K562 (cell line): ENCODE measurements around the gene N4BP2. TPM values are rescaled to one million over a fixed set of nuclear protein-coding genes. Genes with fewer than 3 reads are reported as not detected.

Experiments
- CBX2 ChIP-seq: fragments of 200-600 bp; sonication (generic); IDR thresholded peaks from one replicate; pipeline ENCODE4 v1.6.1; 2012; ENCODE audit warnings: mild to moderate bottlenecking, low read length, inconsistent platforms; ENCODE audit not compliant: insufficient read depth, poor library complexity, severe bottlenecking
- CEBPG ChIP-seq, 3 experiments: fragments of 200-800 bp in 1 of 3; sonication (Bioruptor generic) in 1 of 3; sonication (generic) in 1 of 3; formaldehyde crosslinking in 1 of 3; IDR thresholded peaks in 2 of 3; conservative IDR thresholded peaks in 1 of 3; 2 replicates each; pipeline versions ENCODE4 v1.6.1 to v1.8.0; 2016 to 2022; ENCODE audit warnings: missing compliant biosample characterization in 2 of 3, missing genetic modification characterization in 2 of 3, mild to moderate bottlenecking in 1 of 3, missing genetic modification reagents in 1 of 3
- CREB3 ChIP-seq: fragments of 450-650 bp; conservative IDR thresholded peaks from 2 replicates; pipeline ENCODE4 v1.6.1; 2016; ENCODE audit warnings: missing genetic modification characterization, low read depth, mild to moderate bottlenecking, missing compliant biosample characterization, moderate library complexity
- FOXO4 ChIP-seq: fragments of 450-650 bp; formaldehyde crosslinking; IDR thresholded peaks from 2 replicates; pipeline ENCODE4 v1.4.0; 2020; ENCODE audit warnings: mild to moderate bottlenecking, moderate library complexity
- HDAC8 ChIP-seq: fragments of 450-650 bp; IDR thresholded peaks from 2 replicates; pipeline ENCODE4 v1.6.1; 2016; ENCODE audit warnings: mild to moderate bottlenecking, missing genetic modification characterization, moderate library complexity, missing compliant biosample characterization
- IFI16 ChIP-seq: fragments of 250-450 bp; sonication (Bioruptor Pico); IDR thresholded peaks from 2 replicates; pipeline ENCODE4 v2.1.2; 2022; ENCODE audit warnings: mild to moderate bottlenecking, inconsistent platforms
- IRF2 ChIP-seq: sonication (generic); formaldehyde crosslinking; IDR thresholded peaks from 2 replicates; pipeline ENCODE4 v1.8.1; 2022; ENCODE audit warnings: mild to moderate bottlenecking, missing genetic modification reagents
- JUN ChIP-seq, 2 experiments: sonication (generic) in 1 of 2; formaldehyde crosslinking in 1 of 2; IDR thresholded peaks; 2 replicates each; pipeline versions ENCODE4 v1.6.1 to v1.8.0; 2012 to 2022; ENCODE audit warnings: borderline replicate concordance in 2 of 2, mild to moderate bottlenecking in 2 of 2, improper control_type of control experiment in 1 of 2, low read depth in 1 of 2, low read length in 1 of 2, missing genetic modification reagents in 1 of 2
- JUNB ChIP-seq: fragments of 450-650 bp; formaldehyde crosslinking; conservative IDR thresholded peaks from 2 replicates; pipeline ENCODE4 v1.4.0; 2020; ENCODE audit warnings: mild to moderate bottlenecking
- KDM4B ChIP-seq, 2 experiments: fragments of 450-650 bp in 1 of 2; sonication (generic) in 1 of 2; IDR thresholded peaks; 2 replicates each; pipeline ENCODE4 v1.6.1; 2016 to 2017; ENCODE audit warnings: borderline replicate concordance in 2 of 2, antibody characterized with exemption in 1 of 2, low read depth in 1 of 2, mild to moderate bottlenecking in 1 of 2
- KLF6 ChIP-seq: fragments of 250-450 bp; sonication (Bioruptor Pico); IDR thresholded peaks from 2 replicates; pipeline ENCODE4 v1.4.0; 2020; ENCODE audit warnings: mild to moderate bottlenecking, moderate library complexity, borderline replicate concordance
- NCOR1 ChIP-seq: fragments of 450-650 bp; IDR thresholded peaks from 2 replicates; pipeline ENCODE4 v1.6.1; 2016; ENCODE audit warnings: mild to moderate bottlenecking, moderate library complexity
- NFRKB ChIP-seq: fragments of 450-650 bp; IDR thresholded peaks from 2 replicates; pipeline ENCODE4 v1.6.1; 2016; ENCODE audit warnings: low read depth
- NONO ChIP-seq, 2 experiments: fragments of 200-400 bp in 1 of 2; fragments of 450-650 bp in 1 of 2; formaldehyde crosslinking in 1 of 2; IDR thresholded peaks; 2 replicates each; pipeline ENCODE4 v1.6.1; 2017; ENCODE audit warnings: low read depth in 2 of 2, mild to moderate bottlenecking in 2 of 2, moderate library complexity in 2 of 2, low read length in 1 of 2
- SIRT6 ChIP-seq: IDR thresholded peaks from one replicate; pipeline ENCODE4 v1.6.1; 2012; ENCODE audit warnings: low read depth, mild to moderate bottlenecking, control low read depth, inconsistent platforms, low read length, moderate library complexity
- TCF7L2 ChIP-seq: fragments of 150-350 bp; IDR thresholded peaks from 2 replicates; pipeline ENCODE4 v1.6.1; 2016; ENCODE audit warnings: low read depth, mild to moderate bottlenecking, low read length, moderate library complexity
- ZBED1 ChIP-seq: IDR thresholded peaks from 2 replicates; pipeline ENCODE4 v1.6.1; 2014
- ZNF217 ChIP-seq: sonication (generic); formaldehyde crosslinking; IDR thresholded peaks from 2 replicates; pipeline ENCODE4 v1.8.0; 2022; ENCODE audit warnings: mild to moderate bottlenecking, missing genetic modification reagents
- polyA plus RNA-seq, 8 experiments: library from polyadenylated mRNA; depleted of rRNA in 4 of 8; stranded (reverse) in 5 of 8; unstranded in 3 of 8; fragments of >200 nt; fragmentation: Nextera tagmentation in 2 of 8; fragmentation: Illumina TruSeq in 1 of 8; extraction: Ambion mirVana in 2 of 8; extraction: Trizol in 1 of 8; gene quantifications; 2 replicates each; pipeline versions ENCODE4 v1.2.1 to v1.2.3, GENCODE V29; 2011 to 2014; ENCODE audit warnings: inconsistent platforms in 1 of 8, missing spikeins in 1 of 8
- total RNA-seq, 7 experiments: library from RNA; depleted of rRNA in 6 of 7; stranded (reverse); fragments of >200 nt in 6 of 7; fragmentation: Illumina TruSeq in 2 of 7; extraction: Trizol in 2 of 7; gene quantifications; 2 replicates each; pipeline versions ENCODE4 v1.2.1 to v1.2.3, GENCODE V29; 2011 to 2021; ENCODE audit warnings: low replicate concordance in 1 of 7
- TF ChIP-seq, protein P1 (sequence below): fragments of 250-450 bp; sonication (Bioruptor Pico); IDR thresholded peaks from 2 replicates; pipeline ENCODE4 v1.5.0; 2021; ENCODE audit warnings: mild to moderate bottlenecking, moderate library complexity

The N4BP2 gene
- total and polyA plus RNA-seq, 9 of the 15 experiments (the other 6 are each of a cell fraction or from before 2014, with no cell fraction given) = 2.7 to 12.6 (median 7.6) TPM

DNA sequence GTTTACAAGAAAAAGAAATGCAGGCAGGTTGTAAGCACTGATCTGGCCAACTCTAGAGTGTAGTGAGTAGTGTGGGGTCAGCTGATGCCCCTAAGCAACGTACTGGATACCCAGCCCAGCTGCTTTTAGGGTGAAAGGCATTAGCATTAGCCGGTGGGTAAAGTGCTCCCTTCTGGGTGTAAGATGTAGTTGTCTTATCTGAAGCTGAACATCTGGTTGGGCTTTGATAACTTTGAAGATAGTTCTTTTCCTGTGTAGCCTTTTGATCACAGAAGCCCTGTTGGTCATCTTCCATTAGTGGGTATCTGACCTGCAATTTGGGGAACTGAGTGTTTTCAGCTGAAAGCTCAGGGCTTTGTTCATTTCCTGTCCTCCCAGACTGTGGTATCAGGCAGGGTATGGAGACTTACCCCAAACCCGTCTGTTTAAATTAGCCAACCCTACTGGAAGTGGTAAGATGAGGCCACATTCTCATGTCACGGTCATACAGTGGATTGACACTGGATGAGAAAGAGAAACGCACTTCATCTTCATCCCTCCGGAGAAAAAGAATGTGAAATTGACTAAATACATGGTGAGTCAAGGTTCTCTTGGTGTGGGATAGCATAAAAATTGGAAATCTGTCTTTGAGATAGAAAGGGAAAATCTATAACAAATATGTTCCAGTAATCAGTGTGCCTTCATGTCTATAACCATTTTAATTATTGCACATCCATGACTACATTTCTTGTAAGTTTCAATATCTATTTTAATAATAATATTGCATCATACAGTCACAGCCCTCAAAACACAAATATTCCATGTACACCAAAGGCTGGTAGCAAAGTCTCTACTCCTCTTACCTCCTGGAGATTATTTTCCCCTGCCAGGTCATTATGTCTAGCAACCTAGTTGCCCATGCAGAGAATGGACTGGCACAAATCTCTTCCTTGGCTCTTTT lies 148.9 kb downstream of the N4BP2 start (continued):
- TF ChIP-seq FOXO4 (CRISPR knock-in tag) = 0 out of 2 replicates have a peak, but pooled peaks have one; percentile 46
- 0 out of 2 replicates have a peak, but pooled peaks have one; percentile 75 for TF ChIP-seq NFRKB
- TF ChIP-seq, protein P1, sequence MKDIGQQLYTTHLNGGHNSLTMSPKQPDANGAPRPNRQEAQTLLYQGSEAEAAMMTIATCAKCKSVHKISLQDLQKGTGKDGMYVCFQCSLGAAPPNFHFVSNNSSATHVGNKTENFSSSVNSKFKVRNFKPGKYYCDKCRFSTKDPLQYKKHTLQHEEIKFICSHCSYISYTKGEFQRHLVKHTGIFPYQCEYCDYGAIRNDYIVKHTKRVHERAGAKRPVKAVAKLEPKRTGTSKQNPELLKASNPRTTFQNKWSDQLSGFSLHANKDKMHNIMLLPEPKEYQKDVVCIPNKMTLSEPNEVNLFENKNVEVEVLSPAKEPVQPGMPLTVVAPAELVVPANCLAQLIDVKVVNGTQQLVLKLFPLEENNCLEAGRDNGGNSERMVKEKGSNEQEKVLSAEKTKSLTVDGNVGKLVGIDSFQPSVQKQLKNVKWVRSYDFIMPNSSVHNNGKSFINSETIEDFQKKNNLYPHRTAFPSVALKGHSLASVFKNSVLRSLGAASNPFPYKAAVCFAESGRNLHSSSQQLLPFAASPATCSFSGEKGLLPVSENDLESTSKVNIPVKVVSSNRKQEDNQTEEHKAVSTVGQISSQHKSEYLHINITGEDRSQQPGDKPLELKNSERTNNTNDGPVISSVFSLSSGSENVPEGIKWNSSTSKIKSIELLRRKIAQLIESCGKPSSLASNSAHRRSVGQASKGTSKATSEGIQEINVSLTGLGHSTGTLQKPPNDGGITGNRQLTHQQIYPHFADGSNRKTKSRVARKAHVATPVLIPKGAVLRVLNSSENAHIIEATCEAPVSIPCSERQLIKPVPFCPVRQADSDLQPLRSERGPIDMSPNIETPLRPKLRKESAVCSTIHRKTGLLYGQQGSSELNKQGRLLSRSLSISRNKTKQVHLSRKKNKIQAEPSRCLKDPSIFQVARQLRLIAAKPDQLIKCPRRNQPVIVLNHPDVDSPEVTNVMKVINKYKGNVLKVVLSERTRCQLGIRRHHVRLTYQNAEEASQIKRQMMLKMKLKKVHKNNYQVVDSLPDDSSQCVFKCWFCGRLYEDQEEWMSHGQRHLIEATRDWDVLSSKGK (CRISPR knock-in tag) = no peak
- TF ChIP-seq TCF7L2 = no peak
- no peak for TF ChIP-seq HDAC8 (tag)
- TF ChIP-seq IRF2 (CRISPR knock-in tag) = no peak
- peak; percentile 72 for TF ChIP-seq NCOR1
- TF ChIP-seq SIRT6 = no peak
- no peak for TF ChIP-seq ZBED1
- TF ChIP-seq IFI16 (CRISPR knock-in tag) = no peak
- TF ChIP-seq ZNF217 (CRISPR knock-in tag) = no peak
- no peak for TF ChIP-seq KLF6 (CRISPR knock-in tag)
- TF ChIP-seq NONO (IDR thresholded peaks at IDR 0.05; ENCODE audit: low read depth in 2 of 2, low read length in 1 of 2) = no peak
- no peak for TF ChIP-seq JUNB
- no peak; the same call in 1 of the 2 replicates for TF ChIP-seq JUN (IDR thresholded peaks at IDR 0.05; ENCODE audit: borderline replicate concordance, low read depth, low read length)
- TF ChIP-seq JUN (CRISPR knock-in tag; IDR thresholded peaks at IDR 0.05; ENCODE audit: borderline replicate concordance) = no peak
- no peak for TF ChIP-seq KDM4B (IDR thresholded peaks at IDR 0.05; ENCODE audit: borderline replicate concordance in 2 of 2, low read depth in 1 of 2)
- peak; percentile 32; the same call in 1 of the 2 replicates for TF ChIP-seq CEBPG (CRISPR knock-in tag; IDR thresholded peaks at IDR 0.05)
- TF ChIP-seq CEBPG (tag; conservative IDR thresholded peaks at IDR 0.05 in 1 of 2, IDR thresholded peaks at IDR 0.05 in 1 of 2) = peak; percentile 91 to 98
- no peak; the same call in none of the 2 replicates for TF ChIP-seq CREB3
- no peak for TF ChIP-seq CBX2
